Endothelial cell of umbilical vein (primary cell): ENCODE data around the gene OPTN. TPM values are rescaled to one million over a fixed set of nuclear protein-coding genes. Genes with fewer than 3 reads are reported as not detected.

Source experiments
- BruUV-seq: library from RNA; stranded (reverse); fragments of 400-500 nt; replicated peaks from 2 replicates; lab custom pipeline; 2021; lab: Mats Ljungman, UMichigan
- CTCF ChIA-PET: fragments of 300-600, 350-600 bp; sonication (Branson Sonifier 250); formaldehyde crosslinking; loops from one replicate; lab custom pipeline; 2021; ENCODE audit warnings: antibody characterized with exemption, inconsistent platforms; lab: Charles Lee
- POLR2A ChIA-PET: fragments of 300-600, 350-600 bp; sonication (Branson Sonifier 250); formaldehyde crosslinking; loops from one replicate; lab custom pipeline; 2021; ENCODE audit warnings: antibody characterized with exemption, inconsistent platforms; lab: Charles Lee
- DNase-seq: peaks from one replicate; pipeline ENCODE4 v3.0.0-alpha.2; 2011; ENCODE audit warnings: low read depth, low spot score
- FAIRE-seq: peaks from 2 replicates; lab custom pipeline; 2011; peaks lifted over from hg19 to GRCh38; lab: Jason Lieb, UNC
- H2AFZ ChIP-seq: 2 replicates; pipeline ENCODE4 v1.6.0; 2012; ENCODE audit warnings: low read depth, low read length, control low read depth, inconsistent platforms
- H3K27ac ChIP-seq: 2 replicates; pipeline ENCODE4 v1.5.1; 2011; ENCODE audit warnings: low read depth, mild to moderate bottlenecking, control low read depth, low read length, moderate library complexity; ENCODE audit not compliant: insufficient read depth
- H3K27me3 ChIP-seq, 2 experiments: 2 replicates each; pipeline versions ENCODE4 v1.6.0 to v1.6.1; 2011; ENCODE audit warnings: low read length in 2 of 2, mixed read lengths in 1 of 2; ENCODE audit not compliant: control insufficient read depth in 2 of 2, insufficient read depth in 2 of 2
- H3K36me3 ChIP-seq, 2 experiments: 2 replicates in 1 of 2; 3 replicates in 1 of 2; pipeline ENCODE4 v1.5.1; 2011; ENCODE audit warnings: low read length in 2 of 2, mild to moderate bottlenecking in 1 of 2, moderate library complexity in 1 of 2; ENCODE audit not compliant: control insufficient read depth in 2 of 2, insufficient read depth in 2 of 2; ENCODE audit errors: extremely low read depth in 1 of 2
- H3K4me1 ChIP-seq: 3 replicates; pipeline ENCODE4 v1.5.1; 2011; ENCODE audit warnings: mild to moderate bottlenecking, low read length; ENCODE audit not compliant: control insufficient read depth, insufficient read depth; ENCODE audit errors: extremely low read depth
- H3K4me2 ChIP-seq: 2 replicates; pipeline ENCODE4 v1.6.1; 2011; ENCODE audit warnings: low read length, control low read depth, mixed read lengths; ENCODE audit not compliant: insufficient read depth
- H3K4me3 ChIP-seq, 3 experiments: fragments of 200-600 bp in 1 of 3; sonication (generic), shearing (Covaris generic) in 1 of 3; replicated peaks in 1 of 3; 2 replicates each; pipeline ENCODE4 v1.5.1; 2011 to 2016; ENCODE audit warnings: control low read depth in 3 of 3, low read length in 3 of 3, mild to moderate bottlenecking in 2 of 3, inconsistent platforms in 1 of 3, low read depth in 1 of 3, moderate library complexity in 1 of 3; ENCODE audit not compliant: insufficient read depth in 1 of 3
- H3K79me2 ChIP-seq: 2 replicates; pipeline ENCODE4 v1.6.0; 2012; ENCODE audit warnings: low read length, inconsistent platforms; ENCODE audit not compliant: control insufficient read depth, insufficient read depth
- H3K9ac ChIP-seq: replicated peaks from 2 replicates; pipeline ENCODE3; 2011; ENCODE audit warnings: low read length, control low read depth; ENCODE audit not compliant: insufficient read depth; ENCODE audit errors: extremely low read depth
- H3K9me1 ChIP-seq: replicated peaks from 3 replicates; pipeline ENCODE4 v1.6.0; 2011; ENCODE audit warnings: mild to moderate bottlenecking, low read length; ENCODE audit not compliant: control insufficient read depth, insufficient read depth; ENCODE audit errors: extremely low read depth
- H3K9me3 ChIP-seq: replicated peaks from 2 replicates; pipeline ENCODE4 v1.5.1; 2012; ENCODE audit warnings: low read length, inconsistent platforms; ENCODE audit not compliant: control insufficient read depth, insufficient read depth
- H4K20me1 ChIP-seq: replicated peaks from 2 replicates; pipeline ENCODE3; 2011; ENCODE audit warnings: mild to moderate bottlenecking, low read length; ENCODE audit not compliant: control insufficient read depth, insufficient read depth; ENCODE audit errors: extremely low read depth
- CTCF ChIP-seq, 2 donors: IDR thresholded peaks; 1 replicate in 1 of 2; 2 replicates in 1 of 2; pipeline ENCODE4 v1.5.1; 2011; ENCODE audit warnings: low read length in 2 of 2, mild to moderate bottlenecking in 2 of 2, moderate library complexity in 2 of 2, control low read depth in 1 of 2, inconsistent platforms in 1 of 2, low read depth in 1 of 2; ENCODE audit not compliant: insufficient read depth in 1 of 2; ENCODE audit errors: extremely low read depth in 1 of 2
- POLR2AphosphoS5 ChIP-seq: IDR thresholded peaks from 2 replicates; pipeline ENCODE4 v1.6.1; 2012; ENCODE audit warnings: low read depth, mild to moderate bottlenecking, control low read depth, low read length, moderate library complexity; ENCODE audit not compliant: insufficient read depth
- dilution Hi-C: fragments of 300-500 bp; cut with MboI; formaldehyde crosslinking; loops from one replicate; pipeline ENCODE4 v1.15.0; 2019; ENCODE audit warnings: low sequenced_read_pairs; ENCODE audit not compliant: extremely low pct_ligation_motif_present
- intact Hi-C: fragments of 100-400 bp; cut with micrococcal nuclease; formaldehyde crosslinking; loops from one replicate; pipeline ENCODE4 v1.10.0; 2022
- polyA plus RNA-seq, 4 experiments: library from polyadenylated mRNA; depleted of rRNA in 3 of 4; stranded (reverse) in 3 of 4; unstranded in 1 of 4; fragments of >200 nt; gene quantifications; 2 replicates each; pipeline versions ENCODE4 v1.2.1 to v1.2.3, GENCODE V29; 2011 to 2012; ENCODE audit warnings: missing spikeins in 1 of 4
- total RNA-seq: library from RNA; stranded (reverse); gene quantifications from 2 replicates; pipeline ENCODE4 v1.2.3, GENCODE V29; 2021

The OPTN gene
- total and polyA plus RNA-seq, 2 donors (not counting 3 experiments of a cell fraction or from before 2014, with no cell fraction given): 22.7 to 94.2 TPM

- no peaks in the 10 kb centered on the region for H3K27me3 ChIP-seq
- no TSS peak for BruUV-seq
- dilution Hi-C loops: no loop called here
- H3K9me1 ChIP-seq: no peaks in the 10 kb centered on the region
- ChIA-PET CTCF (interaction anchor here (0.6 to 2.9 kb wide), 21 partner anchors 10 to 1316 kb away, joined by 3 to 26 read pairs (median 4); no protein-coding TSS in a partner anchor), POLR2A (no interaction called here)
- no peak overlapping the region for H3K27ac ChIP-seq
- peak overlapping the region; percentile 2 to 92 (median 59) for H3K4me3 ChIP-seq
- peak; percentile 69 for FAIRE-seq
- no peaks in the 10 kb centered on the region for H3K9me3 ChIP-seq
- TF ChIP-seq POLR2AphosphoS5 (no peak), CTCF (IDR thresholded peaks at IDR 0.05; ENCODE audit: extremely low read depth in 1 of 2, insufficient read depth in 1 of 2, low read depth in 1 of 2, low read length in 2 of 2) (peak in 1 of 2 donors; percentile 36)
- H4K20me1 ChIP-seq: no peaks in the 10 kb centered on the region
- H3K79me2 ChIP-seq: peaks cover 18% of the 10 kb centered on the region
- peak overlapping the region; percentile 62 for H2AFZ ChIP-seq
- peak overlapping the region; percentile 50 for H3K9ac ChIP-seq
- H3K4me2 ChIP-seq: peak overlapping the region; percentile 64
- DNase-seq: no peak
- H3K4me1 ChIP-seq: peaks cover 9% of the 10 kb centered on the region
- intact Hi-C loops: loop anchor here (1.0 to 5.0 kb wide), 6 partner anchors 24 to 835 kb away; no protein-coding TSS in a partner anchor
- no peaks in the 10 kb centered on the region for H3K36me3 ChIP-seq
Observed at GRCh38 chr10:13099144-13099665, 758 bp upstream of the OPTN start.
